Stimulated activated CD4-positive, alpha-beta T cell treated with anti-CD3 and anti-CD28 coated beads, Interleukin-15, amount 100 ng/mL, for 24 hours (primary cell): ENCODE data around the gene ELP4.
"Not testable (repeated sequence)": the region's sequence is repeated elsewhere in the genome, so short reads cannot be mapped to it uniquely, and the experiment has no call there.

ENCODE experiments used
- DNase-seq: peaks from one replicate; pipeline ENCODE4 v3.0.0-alpha.2; 2020

The ELP4 gene

GRCh38 chr11:31555938-31556337 is 46.4 kb downstream of the ELP4 start:
- no peak for DNase-seq

- DNase-seq = no peak
Measured at GRCh38 chr11:31558001-31558400, 48.4 kb downstream of the ELP4 start.

- DNase-seq = no peak
Measured at GRCh38 chr11:31560842-31561476, 51.4 kb downstream of the ELP4 start.

- DNase-seq = not testable (repeated sequence)
Measured at GRCh38 chr11:31564517-31564916, 55.0 kb downstream of the ELP4 start.

- DNase-seq = not testable (repeated sequence)
Measured at GRCh38 chr11:31574133-31574532, 64.6 kb downstream of the ELP4 start.

GRCh38 chr11:31575764-31576163 is 66.2 kb downstream of the ELP4 start:
- not testable (repeated sequence) for DNase-seq

- DNase-seq = not testable (repeated sequence)
Measured at GRCh38 chr11:31579412-31579811, 69.8 kb downstream of the ELP4 start.

- DNase-seq = no peak
Measured at GRCh38 chr11:31582697-31583096, 73.1 kb downstream of the ELP4 start.

GRCh38 chr11:31598454-31598853 is 88.9 kb downstream of the ELP4 start:
- DNase-seq = no peak

GRCh38 chr11:31601635-31602282 is 92.2 kb downstream of the ELP4 start:
- no peak for DNase-seq

GRCh38 chr11:31606893-31607292 is 97.3 kb downstream of the ELP4 start:
- no peak for DNase-seq

GRCh38 chr11:31607914-31608313 is 98.3 kb downstream of the ELP4 start:
- no peak for DNase-seq

GRCh38 chr11:31608995-31609394 is 99.4 kb downstream of the ELP4 start:
- no peak for DNase-seq

GRCh38 chr11:31610544-31610943 is 101.0 kb downstream of the ELP4 start:
- no peak for DNase-seq

GRCh38 chr11:31617246-31617645 is 107.7 kb downstream of the ELP4 start:
- no peak for DNase-seq

GRCh38 chr11:31619980-31620379 is 110.4 kb downstream of the ELP4 start:
- DNase-seq = no peak

- DNase-seq = no peak
Measured at GRCh38 chr11:31620434-31620833, 110.9 kb downstream of the ELP4 start.

GRCh38 chr11:31625868-31626267 is 116.3 kb downstream of the ELP4 start:
- DNase-seq = no peak

- DNase-seq = no peak
Measured at GRCh38 chr11:31628111-31628510, 118.5 kb downstream of the ELP4 start.

GRCh38 chr11:31636983-31637382 is 127.4 kb downstream of the ELP4 start:
- DNase-seq = no peak

GRCh38 chr11:31640611-31641010 is 131.0 kb downstream of the ELP4 start:
- DNase-seq = no peak

GRCh38 chr11:31641477-31642062 is 132.0 kb downstream of the ELP4 start:
- DNase-seq = peak; percentile 1

- DNase-seq = no peak
Measured at GRCh38 chr11:31643857-31644256, 134.3 kb downstream of the ELP4 start.

- DNase-seq = no peak
Measured at GRCh38 chr11:31645747-31646146, 136.2 kb downstream of the ELP4 start.
